Embryonic facial prominence (tissue), 1 donor: Measurements from ENCODE around the gene ELAVL3.

Source experiments
- DNase-seq: peaks from one replicate; pipeline ENCODE4 v3.0.0-alpha.2; 2016; ENCODE audit errors: extremely low spot score

ELAVL3 gene

DNA sequence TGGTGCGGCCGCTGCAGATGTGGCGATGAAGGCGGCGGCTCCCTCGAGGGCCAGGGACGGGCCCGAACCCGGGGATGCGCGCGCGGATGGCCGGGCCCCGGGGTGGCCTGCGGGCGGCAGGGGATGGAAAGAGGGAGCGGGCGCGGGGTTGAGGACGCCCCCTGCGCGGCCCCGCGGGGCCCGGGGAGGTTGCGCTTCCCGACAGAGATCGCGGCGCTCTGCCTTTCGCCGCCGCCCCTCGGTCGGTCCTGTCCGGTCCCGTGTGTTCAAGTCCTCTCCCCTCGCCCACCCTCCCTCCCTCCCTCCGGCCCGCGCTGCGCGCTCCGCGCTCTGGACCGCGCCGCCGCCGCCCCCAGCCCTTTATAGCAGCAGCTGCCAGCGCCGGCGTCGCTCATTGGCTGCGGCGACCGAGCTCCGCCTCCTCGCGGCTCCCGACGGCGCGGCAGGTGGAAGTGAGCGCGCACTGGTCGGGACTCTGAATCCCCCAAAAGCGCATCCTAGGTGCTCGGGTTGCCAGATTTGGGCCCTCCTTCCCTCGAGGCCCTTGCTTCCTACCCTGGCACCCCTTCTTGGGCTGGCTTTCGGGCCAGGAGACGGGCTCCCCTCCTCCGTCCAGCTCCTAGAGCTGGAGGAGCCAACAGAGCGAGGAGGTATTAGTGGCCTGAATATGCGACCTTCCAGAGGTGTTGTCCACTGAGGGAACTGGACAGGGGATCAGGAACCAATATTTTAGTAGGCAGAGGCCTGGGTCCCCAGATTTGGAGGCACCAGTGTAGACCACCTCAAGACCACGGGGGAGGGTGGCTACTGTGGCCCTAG, at the start of gene ELAVL3:
Gene ELAVL3, minus strand, starts transcription at position 332 of the 819 bp plus-strand sequence. CDS start 438 bp downstream, outside the sequence.
- no peak for DNase-seq

- DNase-seq, result no peak
These were observed 49.6 kb upstream of the ELAVL3 start for GRCh38 chr19:11530432-11530831.

- DNase-seq, result peak; percentile 91
These were observed 47.9 kb upstream of the ELAVL3 start, which contains the start of gene ECSIT for GRCh38 chr19:11528551-11529341. Gene ECSIT, minus strand, starts transcription at chr19:11529134. Its CDS starts 9,964 bp downstream, at chr19:11519170.

GRCh38 chr19:11519138-11519537, 38.3 kb upstream of the ELAVL3 start:
- DNase-seq, result no peak

- DNase-seq, result no peak
These were observed 33.1 kb upstream of the ELAVL3 start for GRCh38 chr19:11513946-11514345.

DNA sequence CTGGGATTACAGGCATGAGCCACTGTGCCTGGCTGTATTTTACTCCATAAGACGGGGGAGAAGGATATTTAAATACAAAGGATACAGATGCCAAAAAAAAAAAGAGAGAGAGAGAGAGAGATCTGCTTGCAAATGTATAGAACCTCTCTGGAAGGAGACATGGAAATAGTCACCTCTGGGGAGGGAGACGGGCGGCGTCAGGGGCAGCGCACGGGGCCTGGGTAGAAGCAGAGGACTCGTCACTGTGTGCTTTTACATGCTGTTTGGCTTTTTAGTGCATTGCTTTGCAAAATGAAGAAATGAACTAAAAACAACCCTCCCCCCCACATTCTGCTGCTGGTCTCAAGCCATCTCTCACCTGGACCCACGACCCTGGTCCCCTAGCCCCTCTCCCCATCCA, 29.6 kb upstream of the ELAVL3 start:
- no peak for DNase-seq

DNA sequence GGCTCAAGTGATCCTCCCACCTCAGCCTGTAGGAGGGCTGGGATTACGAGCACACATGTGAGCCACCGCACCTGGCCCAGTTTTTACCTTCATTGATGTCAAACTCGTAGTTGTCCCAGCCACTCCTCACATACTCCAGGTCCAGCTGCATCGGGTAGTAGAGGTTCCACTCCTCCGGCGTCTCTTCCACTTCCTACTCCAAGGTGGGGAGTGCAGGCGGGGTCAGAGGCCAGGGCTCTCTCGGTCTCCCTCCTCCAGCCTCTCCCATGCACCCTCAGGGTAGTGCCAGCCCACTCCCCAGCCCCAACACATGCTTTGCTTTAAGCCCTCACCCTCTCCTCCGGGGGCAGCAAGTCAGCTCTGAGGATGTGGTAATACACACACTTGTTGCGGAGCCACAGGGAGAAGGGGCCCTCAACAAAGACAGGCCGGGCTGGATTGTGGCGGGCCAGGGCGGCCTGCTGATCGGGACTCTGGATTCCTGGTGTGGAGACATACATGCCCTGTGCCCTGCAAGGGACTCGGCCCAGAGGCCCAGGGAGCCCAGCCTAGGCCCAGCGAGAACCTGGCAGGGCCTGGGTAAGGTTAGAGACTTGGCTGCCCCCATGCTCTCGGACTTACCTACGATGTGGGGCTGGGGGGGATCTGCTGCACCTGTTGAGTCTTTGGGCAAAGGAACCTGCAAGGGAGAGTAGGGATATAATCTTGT, 26.7 kb upstream of the ELAVL3 start:
- DNase-seq, result no peak

- no peak for DNase-seq
These were observed 26.1 kb upstream of the ELAVL3 start for GRCh38 chr19:11506967-11507366.

DNA sequence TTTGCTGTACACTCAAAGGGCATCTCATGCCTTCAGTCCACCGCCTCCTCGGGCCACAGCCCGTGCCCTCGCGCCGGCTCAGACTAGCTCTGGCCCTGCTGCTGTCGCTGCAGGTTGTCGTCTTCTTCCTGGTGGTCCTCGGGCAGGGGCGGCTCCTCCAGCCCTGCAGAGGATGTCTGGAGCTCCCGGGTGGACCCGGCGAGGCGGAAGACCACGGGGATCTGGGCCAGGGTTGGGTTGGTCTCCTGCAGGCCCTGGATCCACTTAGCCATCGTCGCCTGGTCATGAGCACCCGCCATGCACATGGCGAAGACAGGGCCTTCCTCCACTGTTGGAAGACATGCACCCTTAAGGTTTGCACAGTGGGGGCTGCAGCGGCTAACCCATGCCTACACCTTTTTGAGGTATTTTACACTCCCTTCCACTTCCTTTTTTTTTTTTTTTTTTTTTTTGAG, 25.3 kb upstream of the ELAVL3 start:
- no peak for DNase-seq

DNA sequence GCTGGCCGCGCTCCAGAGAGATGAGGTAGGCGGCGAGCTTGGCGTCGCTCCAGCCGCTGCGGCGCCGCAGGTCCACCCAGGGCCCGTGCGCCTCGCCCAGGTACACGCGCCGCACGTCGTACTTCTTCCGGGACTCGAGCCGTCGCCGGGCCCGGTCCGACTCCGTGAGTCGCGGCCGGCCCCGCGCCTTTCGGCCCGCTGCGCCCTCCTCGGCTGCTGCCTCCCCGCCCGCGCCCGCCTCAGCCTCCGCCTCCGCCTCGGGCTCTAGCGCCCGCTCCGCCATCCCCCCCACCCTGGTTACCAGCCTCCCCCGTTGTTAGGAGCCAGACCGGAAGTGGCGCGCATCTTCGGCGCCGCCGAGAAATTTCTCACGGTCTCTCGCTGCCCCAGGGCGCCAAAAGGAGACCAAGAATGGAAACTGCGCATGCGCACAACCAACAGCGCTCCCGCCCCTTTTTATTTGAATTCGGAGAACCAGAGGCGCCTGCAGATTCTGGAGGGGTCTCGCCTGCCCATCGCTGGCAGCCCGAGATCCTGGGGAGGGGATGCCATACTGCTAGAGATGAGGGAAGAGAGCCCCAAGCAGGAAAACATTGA, 24.8 kb upstream of the ELAVL3 start, which contains the start of gene ZNF653:
Gene ZNF653, minus strand, starts transcription at position 336 of the 597 bp plus-strand sequence. Its CDS starts 53 bp downstream, at position 283.
- peak; percentile 93 for DNase-seq

GRCh38 chr19:11505032-11505503, 24.2 kb upstream of the ELAVL3 start:
- DNase-seq, result peak; percentile 90

DNA sequence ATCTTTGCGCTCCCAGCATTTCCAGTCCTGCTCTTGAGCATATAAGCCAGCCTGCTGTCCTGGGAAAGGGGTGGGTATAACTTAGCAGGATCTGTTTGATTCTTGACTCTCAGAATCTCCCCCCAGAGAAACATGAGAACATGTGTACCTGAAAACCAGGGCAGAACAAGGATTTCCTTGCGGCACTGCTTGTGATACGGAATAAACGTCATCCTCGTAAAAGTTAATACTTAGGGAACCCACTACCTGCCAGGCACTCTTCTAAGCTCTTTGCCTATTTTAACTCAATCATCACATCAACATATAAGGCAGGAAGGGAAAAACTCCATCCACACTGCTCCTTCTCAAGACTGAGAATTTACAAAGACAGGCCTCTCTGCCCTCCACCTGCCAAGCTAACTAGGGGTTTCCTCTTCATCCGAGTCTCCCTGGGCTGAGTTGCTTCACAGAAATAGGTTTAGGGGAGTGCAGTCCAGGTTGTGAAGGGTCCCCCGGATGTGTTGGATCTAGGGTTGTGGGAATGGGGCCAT, 23.7 kb upstream of the ELAVL3 start:
- DNase-seq, result no peak

DNA sequence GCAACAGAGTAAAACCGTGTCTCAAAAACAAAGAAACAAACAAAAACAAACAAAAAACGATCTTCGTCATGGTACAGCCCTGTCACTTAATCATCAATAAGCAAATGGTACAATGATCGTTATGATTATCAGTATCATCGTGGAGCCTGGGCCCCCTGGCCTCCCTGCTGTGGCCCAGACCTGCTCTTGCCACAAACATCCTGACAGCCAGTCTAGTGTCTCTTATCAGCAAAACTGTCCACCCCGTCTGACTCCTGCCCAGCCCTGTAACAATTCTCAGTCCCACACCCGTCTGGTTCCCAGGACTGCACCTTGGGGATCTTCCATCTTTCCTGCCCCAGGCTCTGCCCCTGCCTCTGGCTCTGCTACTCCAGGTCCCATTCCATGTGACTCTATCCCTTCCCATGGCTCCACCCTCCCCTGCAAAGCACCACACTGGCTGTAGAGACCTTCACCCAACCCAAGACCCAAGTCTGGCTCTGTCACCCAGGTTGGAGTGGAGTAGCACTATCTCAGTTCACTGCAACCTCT, 19.1 kb upstream of the ELAVL3 start:
- DNase-seq, result no peak

- DNase-seq, result no peak
These were observed 18.4 kb upstream of the ELAVL3 start for GRCh38 chr19:11499220-11499726.

DNA sequence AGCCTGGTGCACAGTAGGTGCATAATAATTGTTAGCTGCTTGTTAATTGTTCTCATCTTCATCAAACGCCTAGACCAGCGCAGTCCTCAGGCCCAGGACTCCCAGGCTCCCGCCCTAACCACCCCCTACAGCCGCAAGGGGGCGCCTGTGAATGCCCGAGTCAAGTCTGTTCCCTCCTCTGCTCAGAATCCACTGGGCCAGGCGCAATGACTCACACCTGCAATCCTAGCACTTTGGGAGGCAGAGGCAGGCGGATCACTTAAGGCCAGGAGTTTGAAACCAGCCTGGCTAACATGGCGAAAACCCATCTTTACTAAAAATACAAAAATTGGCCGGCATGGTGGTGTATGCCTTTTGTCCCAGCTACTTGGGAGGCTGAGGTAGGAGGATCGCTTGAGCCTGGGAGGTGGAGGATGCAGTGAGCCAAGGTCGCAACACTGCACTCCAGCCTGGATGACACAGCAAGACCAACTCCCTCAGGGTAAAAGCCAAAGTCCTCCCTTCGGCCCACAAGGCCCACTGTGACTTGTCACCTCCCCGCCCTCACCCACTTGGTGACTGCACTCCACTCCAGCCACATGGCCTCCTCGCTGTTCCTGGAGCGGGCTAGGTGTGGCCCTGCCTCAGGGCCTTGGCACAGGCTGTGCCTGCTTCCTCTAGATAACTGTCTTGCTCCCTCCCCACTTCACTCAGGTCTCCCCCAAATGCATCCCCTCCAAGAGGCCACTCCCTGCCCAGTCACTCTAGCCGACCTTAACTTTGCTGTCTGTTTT, 15.7 kb upstream of the ELAVL3 start:
- no peak for DNase-seq

GRCh38 chr19:11495885-11496284, 15.0 kb upstream of the ELAVL3 start:
- no peak for DNase-seq

GRCh38 chr19:11495481-11495880, 14.6 kb upstream of the ELAVL3 start:
- no peak for DNase-seq

DNA sequence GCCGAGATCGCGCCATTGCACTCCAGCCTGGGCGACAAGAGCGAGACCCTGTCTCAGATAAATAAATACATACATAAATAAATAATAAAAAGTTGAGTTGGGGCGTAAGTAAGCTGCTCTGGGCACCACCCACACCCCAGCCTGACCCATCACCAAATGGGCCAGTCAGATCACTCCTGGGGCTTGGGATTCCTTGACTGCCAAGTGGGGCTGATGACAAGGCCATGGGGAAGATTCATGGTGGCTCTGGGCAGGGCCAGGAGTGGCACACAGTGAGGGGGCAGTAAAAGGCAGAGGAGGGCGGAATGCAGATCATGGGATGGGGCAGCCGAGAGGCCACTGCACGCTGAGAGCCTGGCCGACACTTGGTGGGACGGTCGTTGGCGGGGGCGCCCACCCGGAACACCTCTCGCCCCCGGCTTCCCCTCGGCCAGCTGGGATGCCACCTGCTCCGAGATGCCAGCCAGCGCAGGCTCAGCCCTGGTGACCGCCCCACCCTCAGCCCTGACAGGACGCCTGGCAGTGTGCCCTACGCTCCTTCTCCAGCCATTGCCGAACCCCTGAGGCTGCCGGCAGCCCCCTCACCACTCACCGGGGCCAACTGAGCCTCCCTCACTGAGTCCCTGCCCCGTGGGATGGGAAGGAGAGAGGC, 13.9 kb upstream of the ELAVL3 start:
- no peak for DNase-seq

GRCh38 chr19:11489378-11489777, 8.5 kb upstream of the ELAVL3 start:
- DNase-seq, result no peak
